Mesothelial cell of epicardium (in vitro differentiated cells): ENCODE measurements around the gene METRNL. TPM values are rescaled to one million over a fixed set of nuclear protein-coding genes. Genes with fewer than 3 reads are reported as not detected.

ENCODE experiments used
- DNase-seq, 2 experiments: peaks; one replicate each; pipeline ENCODE4 v3.0.0; 2021; ENCODE audit warnings: low spot score in 2 of 2; ENCODE audit not compliant: unreplicated experiment in 2 of 2
- H3K27ac Mint-ChIP-seq: 2 replicates; pipeline ENCODE4 v1.8.0; 2021; ENCODE audit warnings: mixed read lengths
- H3K27me3 Mint-ChIP-seq: 2 replicates; pipeline ENCODE4 v1.8.0; 2021; ENCODE audit warnings: low read depth, mixed read lengths
- H3K36me3 Mint-ChIP-seq: 2 replicates; pipeline ENCODE4 v1.8.0; 2021; ENCODE audit warnings: mixed read lengths
- H3K4me1 Mint-ChIP-seq: 2 replicates; pipeline ENCODE4 v1.8.0; 2021; ENCODE audit warnings: mixed read lengths
- H3K4me3 Mint-ChIP-seq: 2 replicates; pipeline ENCODE4 v1.8.0; 2021; ENCODE audit warnings: mild to moderate bottlenecking, moderate library complexity, mixed read lengths
- H3K9me3 Mint-ChIP-seq: 2 replicates; pipeline ENCODE4 v1.8.0; 2021; ENCODE audit warnings: mixed read lengths
- CTCF ChIP-seq: fragments of 200-600 bp; sonication (generic); IDR thresholded peaks from one replicate; pipeline ENCODE4 v1.5.0; 2021; ENCODE audit warnings: antibody characterized with exemption; ENCODE audit not compliant: unreplicated experiment
- total RNA-seq: library from RNA; stranded (reverse); gene quantifications from 3 replicates; pipeline ENCODE4 v1.2.1, GENCODE V29; 2021

Gene METRNL
- total RNA-seq, 1 donor from 2014 or later = 106 TPM

- H3K4me1 Mint-ChIP-seq = peaks cover 22% of the 10 kb centered on the region
- H3K4me3 Mint-ChIP-seq = no peak overlapping the region
- H3K36me3 Mint-ChIP-seq = no peaks in the 10 kb centered on the region
- TF ChIP-seq CTCF = no peak
- peaks cover 67% of the 10 kb centered on the region for H3K27me3 Mint-ChIP-seq
- no peaks in the 10 kb centered on the region for H3K9me3 Mint-ChIP-seq
- no peak for DNase-seq
- no peak overlapping the region for H3K27ac Mint-ChIP-seq
Observed at GRCh38 chr17:83122834-83123233, 43.4 kb downstream of the METRNL start.

- no peaks in the 10 kb centered on the region for H3K36me3 Mint-ChIP-seq
- no peak for TF ChIP-seq CTCF
- no peak overlapping the region for H3K4me3 Mint-ChIP-seq
- peaks cover 14% of the 10 kb centered on the region for H3K4me1 Mint-ChIP-seq
- H3K9me3 Mint-ChIP-seq = no peaks in the 10 kb centered on the region
- H3K27ac Mint-ChIP-seq = no peak overlapping the region
- H3K27me3 Mint-ChIP-seq = peaks cover 64% of the 10 kb centered on the region
- peak; percentile 18 to 35 for DNase-seq
Observed at GRCh38 chr17:83123896-83124801, 44.7 kb downstream of the METRNL start.

- peaks cover 62% of the 10 kb centered on the region for H3K27me3 Mint-ChIP-seq
- DNase-seq = peak in 1 of 2 experiments; percentile 11
- H3K9me3 Mint-ChIP-seq = no peaks in the 10 kb centered on the region
- H3K4me1 Mint-ChIP-seq = peaks cover 9% of the 10 kb centered on the region
- H3K36me3 Mint-ChIP-seq = no peaks in the 10 kb centered on the region
- H3K4me3 Mint-ChIP-seq = no peak overlapping the region
- TF ChIP-seq CTCF = no peak
- no peak overlapping the region for H3K27ac Mint-ChIP-seq
Observed at GRCh38 chr17:83124871-83125514, 45.6 kb downstream of the METRNL start.

GRCh38 chr17:83125515-83126274 is 46.3 kb downstream of the METRNL start:
- no peak for TF ChIP-seq CTCF
- no peaks in the 10 kb centered on the region for H3K36me3 Mint-ChIP-seq
- H3K9me3 Mint-ChIP-seq = no peaks in the 10 kb centered on the region
- no peak overlapping the region for H3K27ac Mint-ChIP-seq
- peaks cover 4% of the 10 kb centered on the region for H3K4me1 Mint-ChIP-seq
- peaks cover 58% of the 10 kb centered on the region for H3K27me3 Mint-ChIP-seq
- peak; percentile 5 to 32 for DNase-seq
- H3K4me3 Mint-ChIP-seq = no peak overlapping the region

GRCh38 chr17:83126275-83126811 is 46.9 kb downstream of the METRNL start:
- no peak overlapping the region for H3K27ac Mint-ChIP-seq
- no peak for TF ChIP-seq CTCF
- no peak for DNase-seq
- H3K4me3 Mint-ChIP-seq = no peak overlapping the region
- H3K36me3 Mint-ChIP-seq = no peaks in the 10 kb centered on the region
- peaks cover 58% of the 10 kb centered on the region for H3K27me3 Mint-ChIP-seq
- H3K4me1 Mint-ChIP-seq = peaks cover 3% of the 10 kb centered on the region
- H3K9me3 Mint-ChIP-seq = no peaks in the 10 kb centered on the region
